Stimulated activated naive CD4-positive, alpha-beta T cell treated with Interleukin-2 at 50 U/mL for 16 hours (primary cell): ENCODE measurements around the gene CNTROB.
"Not testable (repeated sequence)": the region's sequence is repeated elsewhere in the genome, so short reads cannot be mapped to it uniquely, and the experiment has no call there.

Experiments
- DNase-seq: peaks from one replicate; lab custom pipeline; 2025; lab: John Stamatoyannopoulos, UW

The CNTROB gene

GRCh38 chr17:7943291-7943690 is 11.3 kb downstream of the CNTROB start:
- no peak for DNase-seq

GRCh38 chr17:7944326-7944725 is 12.3 kb downstream of the CNTROB start:
- DNase-seq: no peak

- DNase-seq: no peak
Measured at GRCh38 chr17:7945651-7946050, 13.6 kb downstream of the CNTROB start.

GRCh38 chr17:7946441-7946840 is 14.4 kb downstream of the CNTROB start:
- DNase-seq: no peak

GRCh38 chr17:7947651-7948050 is 15.6 kb downstream of the CNTROB start:
- no peak for DNase-seq

- DNase-seq: no peak
Measured at GRCh38 chr17:7950578-7950977, 18.6 kb downstream of the CNTROB start.

- peak; percentile 28 for DNase-seq
Measured at GRCh38 chr17:7951143-7951792, 19.3 kb downstream of the CNTROB start.

- not testable (repeated sequence) for DNase-seq
Measured at GRCh38 chr17:7953266-7953665, 21.3 kb downstream of the CNTROB start.

- no peak for DNase-seq
Measured at GRCh38 chr17:7955414-7956227, 23.6 kb downstream of the CNTROB start.

- no peak for DNase-seq
Measured at GRCh38 chr17:7956228-7956965, 24.4 kb downstream of the CNTROB start.

GRCh38 chr17:7959503-7960253 is 27.7 kb downstream of the CNTROB start:
- DNase-seq: no peak

GRCh38 chr17:7961421-7961820 is 29.4 kb downstream of the CNTROB start:
- no peak for DNase-seq

- no peak for DNase-seq
Measured at GRCh38 chr17:7967751-7968150, 35.7 kb downstream of the CNTROB start.

- DNase-seq: no peak
Measured at GRCh38 chr17:7969433-7969832, 37.4 kb downstream of the CNTROB start.

- DNase-seq: no peak
Measured at GRCh38 chr17:7971651-7972050, 39.6 kb downstream of the CNTROB start.

- no peak for DNase-seq
Measured at GRCh38 chr17:7972131-7972785, 40.3 kb downstream of the CNTROB start.

GRCh38 chr17:7974638-7975131 is 42.7 kb downstream of the CNTROB start:
- DNase-seq: no peak

GRCh38 chr17:7977039-7977438 is 45.0 kb downstream of the CNTROB start:
- no peak for DNase-seq

- DNase-seq: no peak
Measured at GRCh38 chr17:7977805-7978204, 45.8 kb downstream of the CNTROB start.

GRCh38 chr17:7982173-7982572 is 50.2 kb downstream of the CNTROB start:
- DNase-seq: no peak

GRCh38 chr17:7982666-7983065 is 50.7 kb downstream of the CNTROB start:
- no peak for DNase-seq
